HEK293 (cell line): Measurements from ENCODE around the gene CPTP.

Experiments used
- BCL11A ChIP-seq: fragments of 450-650 bp; formaldehyde crosslinking; IDR thresholded peaks from 2 replicates; pipeline ENCODE4 v1.5.1; 2016; ENCODE audit warnings: low read depth, missing biosample characterization, missing genetic modification characterization
- BCL6B ChIP-seq: fragments of 450-650 bp; formaldehyde crosslinking; IDR thresholded peaks from 2 replicates; pipeline ENCODE4 v1.5.1; 2017; ENCODE audit warnings: missing biosample characterization, missing genetic modification characterization
- GLIS2 ChIP-seq: fragments of 450-650 bp; formaldehyde crosslinking; IDR thresholded peaks from 2 replicates; pipeline ENCODE4 v1.5.1; 2016; ENCODE audit warnings: missing biosample characterization, missing genetic modification characterization
- HOXA7 ChIP-seq: sonication (generic); formaldehyde crosslinking; IDR thresholded peaks from 2 replicates; pipeline ENCODE4 v1.8.1; 2022; ENCODE audit warnings: missing genetic modification reagents, borderline replicate concordance
- KLF10 ChIP-seq: fragments of 450-650 bp; IDR thresholded peaks from 2 replicates; pipeline ENCODE4 v1.5.1; 2018; ENCODE audit warnings: missing biosample characterization, mild to moderate bottlenecking, missing genetic modification characterization
- KLF16 ChIP-seq: fragments of 450-650 bp; formaldehyde crosslinking; IDR thresholded peaks from 2 replicates; pipeline ENCODE4 v1.5.1; 2017; ENCODE audit warnings: missing biosample characterization, missing genetic modification characterization
- PATZ1 ChIP-seq: fragments of 450-650 bp; formaldehyde crosslinking; IDR thresholded peaks from 2 replicates; pipeline ENCODE4 v1.5.1; 2016; ENCODE audit warnings: missing biosample characterization, missing genetic modification characterization
- PRDM4 ChIP-seq: fragments of 450-650 bp; formaldehyde crosslinking; IDR thresholded peaks from 2 replicates; pipeline ENCODE4 v1.5.1; 2017; ENCODE audit warnings: missing biosample characterization, missing genetic modification characterization
- SALL2 ChIP-seq: fragments of 450-650 bp; formaldehyde crosslinking; IDR thresholded peaks from 2 replicates; pipeline ENCODE4 v1.5.0; 2017; ENCODE audit warnings: missing biosample characterization, mild to moderate bottlenecking, missing genetic modification characterization, borderline replicate concordance
- SCRT2 ChIP-seq: fragments of 450-650 bp; formaldehyde crosslinking; IDR thresholded peaks from 2 replicates; pipeline ENCODE4 v1.5.1; 2016; ENCODE audit warnings: missing biosample characterization, missing genetic modification characterization
- YY1 ChIP-seq: fragments of 450-650 bp; formaldehyde crosslinking; IDR thresholded peaks from 2 replicates; pipeline ENCODE4 v1.5.1; 2018; ENCODE audit warnings: missing biosample characterization, missing genetic modification characterization
- ZBTB48 ChIP-seq: fragments of 450-650 bp; formaldehyde crosslinking; IDR thresholded peaks from 2 replicates; pipeline ENCODE4 v1.5.1; 2016; ENCODE audit warnings: missing biosample characterization, missing genetic modification characterization
- ZBTB7A ChIP-seq: fragments of 450-650 bp; formaldehyde crosslinking; IDR thresholded peaks from 2 replicates; pipeline ENCODE4 v1.5.1; 2016; ENCODE audit warnings: low read depth, missing biosample characterization, missing genetic modification characterization
- ZEB2 ChIP-seq: fragments of 450-650 bp; formaldehyde crosslinking; IDR thresholded peaks from 2 replicates; pipeline ENCODE4 v1.5.1; 2016; ENCODE audit warnings: missing biosample characterization, missing genetic modification characterization
- ZFHX2 ChIP-seq: fragments of 450-650 bp; formaldehyde crosslinking; conservative IDR thresholded peaks from 2 replicates; pipeline ENCODE4 v1.5.1; 2016; ENCODE audit warnings: missing biosample characterization, missing genetic modification characterization
- ZFP3 ChIP-seq: fragments of 450-650 bp; formaldehyde crosslinking; IDR thresholded peaks from 2 replicates; pipeline ENCODE4 v1.5.1; 2016; ENCODE audit warnings: low read depth, missing biosample characterization, missing genetic modification characterization
- ZNF114 ChIP-seq: fragments of 450-650 bp; formaldehyde crosslinking; IDR thresholded peaks from 2 replicates; pipeline ENCODE4 v1.5.0; 2017; ENCODE audit warnings: missing biosample characterization, missing genetic modification characterization
- ZNF121 ChIP-seq: fragments of 450-650 bp; formaldehyde crosslinking; IDR thresholded peaks from 2 replicates; pipeline ENCODE4 v1.5.1; 2016; ENCODE audit warnings: missing biosample characterization, missing genetic modification characterization
- ZNF138 ChIP-seq: fragments of 450-650 bp; formaldehyde crosslinking; IDR thresholded peaks from 2 replicates; pipeline ENCODE4 v1.5.1; 2016; ENCODE audit warnings: missing biosample characterization, missing genetic modification characterization, borderline replicate concordance
- ZNF140 ChIP-seq: fragments of 450-650 bp; formaldehyde crosslinking; IDR thresholded peaks from 2 replicates; pipeline ENCODE4 v1.5.1; 2016; ENCODE audit warnings: missing biosample characterization, missing genetic modification characterization
- ZNF18 ChIP-seq: fragments of 450-650 bp; formaldehyde crosslinking; IDR thresholded peaks from 2 replicates; pipeline ENCODE4 v1.5.1; 2016; ENCODE audit warnings: missing biosample characterization, missing genetic modification characterization
- ZNF266 ChIP-seq: fragments of 450-650 bp; formaldehyde crosslinking; IDR thresholded peaks from 2 replicates; pipeline ENCODE4 v1.5.1; 2016; ENCODE audit warnings: missing biosample characterization, missing genetic modification characterization, low read depth
- ZNF341 ChIP-seq: fragments of 450-650 bp; formaldehyde crosslinking; IDR thresholded peaks from 2 replicates; pipeline ENCODE4; 2016; ENCODE audit warnings: low read depth, missing biosample characterization, missing genetic modification characterization
- ZNF350 ChIP-seq: fragments of 450-650 bp; formaldehyde crosslinking; IDR thresholded peaks from 2 replicates; pipeline ENCODE4 v1.5.0; 2017; ENCODE audit warnings: missing biosample characterization, mild to moderate bottlenecking, missing genetic modification characterization
- ZNF362 ChIP-seq: fragments of 450-650 bp; formaldehyde crosslinking; IDR thresholded peaks from 2 replicates; pipeline ENCODE4 v1.5.1; 2016; ENCODE audit warnings: missing biosample characterization, missing genetic modification characterization
- ZNF416 ChIP-seq: fragments of 450-650 bp; formaldehyde crosslinking; IDR thresholded peaks from 2 replicates; pipeline ENCODE4 v1.5.1; 2016; ENCODE audit warnings: missing biosample characterization, missing genetic modification characterization
- ZNF423 ChIP-seq: fragments of 450-650 bp; formaldehyde crosslinking; IDR thresholded peaks from 2 replicates; pipeline ENCODE4 v1.5.1; 2016; ENCODE audit warnings: missing biosample characterization, missing genetic modification characterization
- ZNF549 ChIP-seq: fragments of 450-650 bp; IDR thresholded peaks from 2 replicates; pipeline ENCODE4 v1.5.1; 2018; ENCODE audit warnings: missing biosample characterization, missing genetic modification characterization, mild to moderate bottlenecking, inconsistent platforms, moderate library complexity
- ZNF596 ChIP-seq: fragments of 450-650 bp; IDR thresholded peaks from 2 replicates; pipeline ENCODE4 v1.5.0; 2018; ENCODE audit warnings: missing biosample characterization, mild to moderate bottlenecking, missing genetic modification characterization, moderate library complexity
- ZNF654 ChIP-seq: fragments of 450-650 bp; formaldehyde crosslinking; IDR thresholded peaks from 2 replicates; pipeline ENCODE4 v1.5.1; 2016; ENCODE audit warnings: low read depth, missing biosample characterization, missing genetic modification characterization
- ZSCAN4 ChIP-seq: fragments of 450-650 bp; formaldehyde crosslinking; IDR thresholded peaks from 2 replicates; pipeline ENCODE4 v1.5.1; 2017; ENCODE audit warnings: missing biosample characterization, missing genetic modification characterization

The CPTP gene

GRCh38 chr1:1344655-1345361 lies 20.2 kb downstream of the CPTP start (continued):
- TF ChIP-seq ZEB2 (tag by site-specific recombination), result no peak
- TF ChIP-seq ZNF18 (tag by site-specific recombination), result no peak
- no peak for TF ChIP-seq ZNF140 (tag by site-specific recombination)
- TF ChIP-seq ZNF549 (tag by site-specific recombination), result no peak
- no peak for TF ChIP-seq ZNF654 (tag by site-specific recombination)
- no peak for TF ChIP-seq ZNF341
- TF ChIP-seq BCL6B (tag by site-specific recombination), result no peak
- no peak for TF ChIP-seq BCL11A (tag by site-specific recombination)
- no peak for TF ChIP-seq ZNF138 (tag by site-specific recombination)
- TF ChIP-seq ZNF596, result no peak
- TF ChIP-seq HOXA7, result no peak
- TF ChIP-seq GLIS2 (tag by site-specific recombination), result peak; percentile 74
- TF ChIP-seq ZNF121, result no peak
- TF ChIP-seq ZBTB7A (tag by site-specific recombination), result no peak
- TF ChIP-seq SCRT2 (tag by site-specific recombination), result no peak
- no peak for TF ChIP-seq ZFHX2 (tag by site-specific recombination)
- TF ChIP-seq PATZ1, result peak; percentile 33
- no peak for TF ChIP-seq KLF10
- TF ChIP-seq KLF16 (tag by site-specific recombination), result no peak
- TF ChIP-seq ZNF416 (tag by site-specific recombination), result no peak
- no peak for TF ChIP-seq ZBTB48
- TF ChIP-seq ZNF423, result peak; percentile 71
- no peak for TF ChIP-seq ZNF350 (tag by site-specific recombination)
- no peak for TF ChIP-seq ZNF266 (tag by site-specific recombination)
- TF ChIP-seq YY1 (tag by site-specific recombination), result no peak
- no peak for TF ChIP-seq ZNF114 (tag by site-specific recombination)
- TF ChIP-seq ZNF362, result no peak
- no peak for TF ChIP-seq ZFP3 (tag by site-specific recombination)
- no peak for TF ChIP-seq ZSCAN4 (tag by site-specific recombination)
- TF ChIP-seq PRDM4 (tag by site-specific recombination), result no peak
- no peak for TF ChIP-seq SALL2
